Amniotic epithelial cell (primary cell): ENCODE data around the gene TMEM11.
"Not testable (repeated sequence)": the region's sequence is repeated elsewhere in the genome, so short reads cannot be mapped to it uniquely, and the experiment has no call there.

Experiments
- DNase-seq: peaks from one replicate; pipeline ENCODE4 v3.0.0-alpha.2; 2010; ENCODE audit warnings: low read depth

The TMEM11 gene

DNA sequence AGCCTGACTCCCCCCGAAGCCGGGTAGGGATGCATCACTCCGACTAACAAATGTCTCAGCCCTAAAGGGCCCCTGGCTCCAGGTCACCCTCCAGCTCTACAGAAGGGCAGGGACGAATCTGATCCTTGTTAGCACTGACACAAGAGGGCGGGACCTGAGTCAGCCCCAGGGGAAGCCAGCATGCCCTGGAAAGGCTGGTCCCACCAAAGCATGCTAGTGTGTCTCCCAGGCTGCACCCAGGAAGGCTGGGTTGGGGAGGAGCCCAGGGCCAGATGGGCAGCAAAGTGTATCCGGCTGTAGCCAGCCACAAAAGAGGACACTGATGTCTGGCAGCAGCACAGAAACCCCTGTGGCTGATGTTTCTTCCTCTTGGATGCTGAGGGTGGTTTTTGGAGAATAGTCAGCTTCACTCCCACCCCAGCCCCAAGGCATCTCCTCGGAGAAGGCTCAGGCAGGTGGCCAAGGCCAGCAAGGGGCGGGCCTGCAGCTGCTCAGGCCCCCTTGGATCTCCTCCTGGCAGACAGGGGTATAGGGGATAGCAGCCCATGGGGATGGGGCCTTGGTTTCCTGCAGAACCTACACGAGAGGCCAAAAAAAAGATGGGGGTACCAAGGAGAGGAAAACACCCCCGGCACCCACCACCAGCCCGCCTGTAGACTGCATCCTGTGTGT, 28.2 kb upstream of the TMEM11 start:
- DNase-seq = no peak

DNA sequence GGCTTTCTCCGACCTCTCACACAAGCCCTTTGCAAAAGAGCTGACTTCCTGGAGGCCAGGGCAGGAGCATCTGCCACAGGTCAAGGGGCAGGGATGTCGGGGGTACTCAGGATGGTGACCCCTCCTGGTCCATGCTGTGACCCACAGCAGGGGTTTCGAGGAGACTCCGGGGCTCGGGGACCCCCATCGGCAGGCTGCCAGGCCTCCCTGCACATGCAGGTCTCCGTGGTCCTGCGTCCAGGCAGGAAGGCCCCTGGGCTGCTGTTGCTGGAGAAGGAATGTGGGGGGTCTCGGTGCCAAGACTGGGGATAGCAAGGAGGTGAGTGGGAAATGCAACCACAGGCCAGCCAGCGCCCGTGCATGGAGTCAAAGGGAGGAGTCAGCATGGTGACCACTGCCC, 27.6 kb upstream of the TMEM11 start:
- no peak for DNase-seq

DNA sequence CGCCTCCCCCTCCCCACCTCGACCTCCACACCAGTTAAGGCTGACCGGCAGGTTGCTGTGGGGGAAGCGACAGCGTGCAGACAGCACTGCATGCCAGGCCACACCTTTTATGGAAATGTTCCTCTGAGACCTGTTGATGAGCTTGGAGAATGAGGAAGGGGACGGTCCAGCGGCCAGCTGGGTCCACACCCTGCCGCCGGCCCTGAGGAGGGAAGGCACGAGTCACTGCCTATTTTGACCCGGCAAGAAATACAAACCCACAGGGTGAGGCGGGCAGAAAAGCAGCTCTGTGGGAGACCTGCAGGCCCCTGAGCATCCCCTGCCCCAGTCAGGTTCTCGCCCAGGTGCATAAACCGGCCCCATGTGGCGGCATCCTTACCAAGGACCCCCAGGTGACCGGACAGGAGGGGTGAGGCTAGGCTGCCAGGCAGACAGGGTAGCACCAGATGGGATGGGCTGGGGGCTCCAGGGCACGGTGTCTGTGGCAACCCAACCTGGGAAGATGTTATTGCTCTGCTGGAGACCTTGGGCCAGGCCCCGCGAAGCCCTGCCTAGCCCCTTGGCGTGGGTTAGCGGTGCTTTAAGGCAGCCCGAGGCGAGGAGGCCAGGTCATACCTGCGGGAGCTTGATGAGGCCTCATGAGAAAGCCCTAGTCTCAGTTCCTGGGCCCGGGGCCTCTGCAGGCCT, 26.6 kb upstream of the TMEM11 start:
- DNase-seq = no peak

DNA sequence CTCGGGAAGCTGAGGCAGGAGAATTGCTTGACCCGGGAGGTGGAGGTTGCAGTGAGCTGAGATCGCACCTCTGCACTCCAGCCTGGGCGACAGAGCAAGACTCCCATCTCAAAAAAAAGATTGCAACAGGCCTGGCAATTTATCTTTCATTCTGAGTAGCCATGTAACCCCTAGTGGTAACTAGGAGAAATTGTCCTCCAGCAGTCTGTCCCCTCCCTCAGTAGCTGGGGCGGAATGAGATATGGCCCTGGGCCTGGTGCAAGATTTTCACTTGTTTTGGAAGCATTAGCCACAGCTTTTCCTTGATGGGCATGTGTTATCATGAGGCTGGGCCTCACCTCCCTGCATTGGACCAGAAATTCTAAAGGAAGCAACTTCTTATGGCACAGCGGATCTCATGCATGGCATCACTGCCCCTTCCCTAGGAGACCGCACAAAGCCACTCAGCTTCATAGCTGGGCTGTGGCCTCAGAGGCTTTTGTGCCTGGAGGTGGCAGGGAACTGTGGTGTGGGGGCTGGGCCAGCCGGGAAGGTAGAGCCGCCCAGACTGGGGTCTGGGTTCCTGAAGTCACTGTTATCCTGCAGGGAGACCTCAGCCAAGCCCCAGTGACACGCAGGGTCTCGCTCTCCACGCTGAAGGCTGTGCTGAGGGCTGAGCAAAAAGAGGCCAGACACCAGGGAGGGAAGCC, 25.9 kb upstream of the TMEM11 start:
- peak; percentile 50 for DNase-seq

DNA sequence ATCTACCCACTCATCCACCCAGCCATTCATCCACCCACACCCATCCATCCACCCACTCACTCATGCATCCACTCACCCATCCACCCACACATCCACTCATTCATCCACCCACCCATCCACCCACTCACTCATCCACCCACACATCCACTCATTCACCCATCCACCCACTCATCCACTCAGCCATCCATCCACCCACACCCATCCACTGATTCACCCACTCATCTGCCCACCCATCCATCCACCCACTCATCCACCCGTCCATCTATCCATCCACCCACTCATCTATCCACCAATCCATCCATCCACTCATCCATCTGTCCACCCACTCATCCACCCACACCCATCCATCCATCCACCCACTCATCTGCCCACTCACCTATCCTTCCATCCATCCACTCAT, 22.0 kb upstream of the TMEM11 start:
- DNase-seq = no peak

DNA sequence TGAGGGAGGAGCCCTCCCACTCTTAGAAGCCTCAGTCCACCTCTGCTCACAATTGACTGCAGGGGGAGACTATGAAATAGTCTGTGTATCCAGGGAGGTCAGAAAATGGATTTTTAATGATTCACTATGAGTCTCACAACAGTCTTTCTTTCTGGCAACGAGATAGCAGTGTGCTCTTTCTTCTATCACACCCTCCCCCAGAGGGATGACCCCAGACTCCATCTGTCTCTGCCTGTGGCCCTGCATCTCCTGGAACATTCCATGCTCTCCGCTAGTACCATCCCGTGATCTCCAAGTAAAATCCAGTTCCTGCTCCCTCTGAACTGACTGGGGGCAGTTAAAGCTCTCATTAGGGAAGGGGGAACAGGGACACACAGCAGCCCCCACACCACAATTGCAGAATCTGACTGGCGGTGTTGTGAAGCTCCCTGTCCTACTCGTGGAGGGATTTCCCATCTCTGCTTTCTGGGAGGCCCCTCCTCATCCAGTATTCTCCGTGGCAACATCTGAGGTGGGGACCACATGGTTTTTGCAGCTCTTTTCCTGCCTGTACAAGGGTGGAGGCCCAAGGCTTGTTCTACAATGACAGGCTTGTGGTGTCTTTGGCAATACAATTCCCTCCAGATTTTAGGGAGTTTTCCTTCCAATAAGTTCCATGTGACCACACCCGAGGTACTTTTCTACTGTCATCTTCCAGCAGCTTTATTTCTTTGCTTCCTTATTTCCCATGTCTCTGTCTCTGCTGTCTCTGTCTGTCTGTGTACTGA, 19.8 kb upstream of the TMEM11 start:
- peak; percentile 57 for DNase-seq

DNA sequence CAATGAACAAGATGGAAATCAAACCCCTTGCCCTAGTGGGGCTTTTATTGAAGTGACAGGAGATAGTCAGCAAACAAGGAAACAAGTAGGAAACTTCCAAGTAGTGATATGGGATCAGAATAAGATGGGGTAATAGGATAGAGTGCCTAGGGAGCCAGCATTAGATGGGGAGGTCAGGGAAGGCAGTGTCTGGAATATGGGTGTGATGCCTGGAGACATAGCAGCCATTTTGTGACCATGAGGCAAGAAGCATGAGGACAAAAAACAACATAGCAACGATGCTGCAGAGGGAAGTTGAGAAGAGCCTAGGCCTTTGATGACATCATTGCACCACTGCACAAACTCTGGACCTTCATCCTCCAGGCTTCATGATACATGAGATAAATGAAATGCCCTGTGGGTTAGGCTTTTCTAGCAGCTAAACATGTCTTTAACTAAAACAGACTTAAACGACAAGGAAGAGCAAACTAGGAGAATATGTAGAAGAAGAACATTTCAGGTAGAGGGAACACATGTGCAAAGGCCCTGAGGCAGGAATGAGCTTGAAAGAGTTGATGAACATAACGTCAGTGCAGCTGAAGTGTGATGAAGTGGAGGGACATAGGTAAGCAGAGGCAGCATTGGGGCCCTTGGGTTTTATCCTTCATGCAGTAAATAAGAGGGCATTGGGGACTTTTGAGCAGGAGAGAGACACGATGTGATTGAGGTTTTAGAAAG, 18.2 kb upstream of the TMEM11 start:
- DNase-seq = no peak

DNA sequence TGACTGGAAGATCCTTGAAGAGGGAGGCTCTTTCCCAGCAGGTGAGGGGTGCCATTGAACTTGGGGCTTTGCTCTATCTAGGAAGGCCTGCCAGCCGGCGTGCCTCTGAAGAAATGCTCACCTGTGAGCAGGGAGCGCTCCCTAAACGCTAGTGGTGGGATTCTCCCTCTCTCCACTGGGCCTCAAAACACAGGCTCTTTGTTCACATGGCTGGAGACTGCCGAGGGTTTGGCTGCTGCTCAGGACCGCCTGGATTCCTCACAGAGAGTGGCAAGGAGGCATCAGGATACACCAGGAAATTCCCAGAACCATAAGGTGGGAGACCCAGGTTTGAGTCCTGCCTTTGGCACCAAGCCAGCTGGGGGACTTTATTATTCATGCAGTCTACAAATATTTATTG, 17.6 kb upstream of the TMEM11 start:
- no peak for DNase-seq

DNA sequence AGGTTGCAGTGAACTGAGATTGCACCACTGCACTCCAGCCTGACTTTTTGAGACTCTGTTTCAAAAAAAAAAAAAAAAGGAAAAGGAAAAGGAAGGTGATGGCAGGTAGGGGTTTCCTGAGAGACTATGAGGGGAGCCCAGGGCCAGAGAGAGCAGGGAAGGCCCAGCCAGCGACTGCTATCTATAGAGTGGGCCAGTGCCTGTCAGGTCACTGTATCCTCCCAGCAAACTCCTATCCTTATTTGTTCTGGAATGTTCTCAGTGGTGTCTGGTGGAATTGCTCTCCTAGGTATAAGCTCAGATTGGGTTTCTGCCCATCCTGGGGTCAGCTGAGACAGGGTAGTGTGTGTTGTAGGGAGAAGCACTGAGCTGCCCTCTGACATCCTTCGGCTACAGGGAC, 14.9 kb upstream of the TMEM11 start:
- no peak for DNase-seq

DNA sequence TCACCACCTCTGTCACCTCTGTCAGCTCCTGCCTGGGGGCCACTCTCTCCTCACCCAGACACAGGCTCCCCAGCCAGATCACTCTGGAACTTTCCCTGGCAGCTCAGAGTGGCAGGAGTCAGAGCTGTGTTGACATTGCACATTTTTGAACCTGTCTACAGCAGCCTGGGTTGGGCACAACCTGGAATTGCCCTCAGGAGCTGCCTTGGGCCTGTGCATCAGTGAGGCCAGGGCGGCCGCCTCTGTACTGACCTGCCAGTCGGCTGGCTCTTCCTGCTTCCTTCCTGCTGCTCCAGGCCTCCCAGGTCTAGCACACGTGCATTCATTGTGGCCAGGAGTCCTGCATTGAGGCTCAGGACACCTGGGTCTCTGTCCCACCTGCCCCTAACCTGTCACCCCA, 14.2 kb upstream of the TMEM11 start:
- DNase-seq = no peak

DNA sequence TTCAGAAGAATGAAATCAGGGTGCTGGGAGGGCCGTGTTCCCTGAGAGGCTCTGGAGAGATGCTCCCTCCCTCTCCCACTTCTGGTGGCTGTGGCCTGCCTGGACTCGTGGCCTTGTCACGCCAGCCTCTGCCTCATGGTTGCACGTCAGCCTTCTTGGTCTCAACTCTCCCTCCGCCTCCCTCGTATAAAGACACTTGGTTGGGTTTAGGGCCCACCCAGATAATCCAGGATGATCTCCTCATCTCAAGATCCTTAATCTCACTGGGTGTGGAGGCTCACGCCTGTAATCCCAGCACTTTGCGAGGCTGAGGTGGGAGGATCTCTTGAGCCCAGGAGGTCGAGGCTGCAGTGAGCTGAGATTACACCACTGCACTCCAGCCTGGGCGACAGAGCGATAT, 13.3 kb upstream of the TMEM11 start:
- DNase-seq = not testable (repeated sequence)

DNA sequence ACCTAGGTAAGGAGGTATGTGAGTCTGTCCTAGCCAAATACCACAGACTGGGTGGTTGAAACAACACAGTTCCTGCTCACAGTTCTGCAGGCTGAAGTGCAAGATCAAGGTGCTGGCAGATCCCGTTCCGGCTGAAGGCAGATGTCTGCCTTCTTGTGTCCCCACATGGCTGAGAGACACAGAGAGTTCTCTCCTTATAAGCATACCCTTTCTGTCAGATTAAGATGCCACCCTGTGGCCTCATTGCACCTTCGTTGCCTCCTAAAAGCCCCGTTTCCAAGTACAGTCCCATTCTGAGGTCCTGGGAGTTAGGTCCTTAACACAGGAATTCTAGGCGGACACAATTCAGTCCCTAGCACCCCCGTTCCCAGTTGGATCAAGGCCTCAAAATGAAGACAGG, 9.1 kb upstream of the TMEM11 start:
- DNase-seq = no peak

DNA sequence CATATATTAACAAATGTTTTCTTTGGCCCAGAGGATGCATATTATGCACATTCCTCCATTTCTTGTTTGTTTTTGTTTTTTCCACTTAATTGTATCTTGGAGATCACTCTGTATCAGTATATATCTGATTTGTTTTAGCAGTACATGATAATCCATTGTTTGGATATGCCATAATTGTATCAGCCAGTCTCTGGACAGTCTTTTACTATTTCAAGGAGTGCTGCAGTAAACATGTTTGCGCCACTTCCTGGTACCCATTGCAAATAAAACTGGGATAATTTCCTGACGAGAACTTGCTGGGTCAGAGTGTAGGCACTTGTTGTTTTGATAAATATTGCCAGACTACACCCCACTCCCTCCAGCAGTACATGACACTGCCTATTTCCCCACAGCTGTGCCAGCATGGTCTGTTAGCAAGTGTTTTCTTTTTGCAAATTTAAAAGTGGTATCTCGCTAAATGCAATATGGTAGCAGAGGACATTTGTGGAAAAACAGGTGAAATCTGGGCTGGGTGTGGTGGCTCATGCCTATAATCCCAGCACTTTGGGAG, 4.9 kb upstream of the TMEM11 start:
- no peak for DNase-seq

DNA sequence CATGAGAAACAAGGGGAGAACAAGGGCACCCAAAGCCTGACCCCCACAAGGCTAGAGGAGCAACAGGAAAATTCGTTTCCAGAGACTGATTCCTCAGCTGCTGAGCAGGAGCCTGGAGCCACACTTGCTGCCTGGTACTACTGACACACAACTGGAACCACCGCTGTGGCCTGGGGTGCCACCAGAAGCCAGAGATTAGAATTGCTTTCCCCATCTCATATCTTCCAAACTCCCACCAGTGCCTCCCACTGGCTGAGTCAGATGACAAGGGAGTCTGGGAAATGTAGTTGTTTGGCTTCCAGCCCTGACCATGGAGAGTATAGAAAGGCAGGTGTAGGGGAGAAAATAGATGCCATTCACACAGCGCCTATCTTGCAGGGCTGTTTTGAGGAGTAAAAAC, 4.1 kb upstream of the TMEM11 start:
- peak; percentile 64 for DNase-seq

DNA sequence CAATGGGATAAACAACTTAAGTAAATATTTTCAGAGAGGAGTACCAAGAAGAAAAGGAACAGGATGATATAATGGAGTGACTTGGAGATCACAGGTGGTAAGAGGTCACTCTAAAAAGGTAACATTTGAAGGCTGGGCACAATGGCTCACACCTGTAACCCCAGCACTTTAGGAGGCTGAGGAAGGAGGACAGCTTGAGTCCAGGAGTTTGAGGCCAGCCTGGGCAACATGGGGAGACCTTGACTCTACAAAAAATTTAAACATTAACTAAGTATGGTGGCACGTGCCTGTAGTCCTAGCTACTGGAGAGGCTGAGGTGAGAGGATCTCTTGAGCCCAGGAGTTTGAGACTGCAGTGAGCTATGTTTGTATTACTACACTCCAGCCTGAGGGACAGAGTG, 3.4 kb upstream of the TMEM11 start:
- DNase-seq = no peak

DNA sequence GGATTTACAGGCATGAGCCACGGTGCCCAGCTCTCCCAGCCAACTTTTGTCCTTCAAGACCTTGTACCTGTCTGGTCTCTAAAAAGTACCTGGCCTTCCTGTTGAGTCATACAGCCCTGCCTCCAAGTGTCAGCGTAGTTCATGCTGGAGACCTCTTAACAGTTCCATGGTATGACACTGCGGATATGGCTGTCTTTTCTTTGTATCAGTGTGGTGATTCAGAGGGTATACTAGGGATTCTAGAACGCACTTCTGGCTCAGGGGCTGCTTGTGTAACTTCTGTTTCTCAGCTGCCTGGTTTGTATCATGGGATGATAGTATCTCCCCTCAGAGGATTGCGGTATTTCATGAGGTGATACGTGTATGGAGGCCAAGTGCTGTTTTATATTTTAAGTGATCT, 2.0 kb upstream of the TMEM11 start:
- peak; percentile 95 for DNase-seq

DNA sequence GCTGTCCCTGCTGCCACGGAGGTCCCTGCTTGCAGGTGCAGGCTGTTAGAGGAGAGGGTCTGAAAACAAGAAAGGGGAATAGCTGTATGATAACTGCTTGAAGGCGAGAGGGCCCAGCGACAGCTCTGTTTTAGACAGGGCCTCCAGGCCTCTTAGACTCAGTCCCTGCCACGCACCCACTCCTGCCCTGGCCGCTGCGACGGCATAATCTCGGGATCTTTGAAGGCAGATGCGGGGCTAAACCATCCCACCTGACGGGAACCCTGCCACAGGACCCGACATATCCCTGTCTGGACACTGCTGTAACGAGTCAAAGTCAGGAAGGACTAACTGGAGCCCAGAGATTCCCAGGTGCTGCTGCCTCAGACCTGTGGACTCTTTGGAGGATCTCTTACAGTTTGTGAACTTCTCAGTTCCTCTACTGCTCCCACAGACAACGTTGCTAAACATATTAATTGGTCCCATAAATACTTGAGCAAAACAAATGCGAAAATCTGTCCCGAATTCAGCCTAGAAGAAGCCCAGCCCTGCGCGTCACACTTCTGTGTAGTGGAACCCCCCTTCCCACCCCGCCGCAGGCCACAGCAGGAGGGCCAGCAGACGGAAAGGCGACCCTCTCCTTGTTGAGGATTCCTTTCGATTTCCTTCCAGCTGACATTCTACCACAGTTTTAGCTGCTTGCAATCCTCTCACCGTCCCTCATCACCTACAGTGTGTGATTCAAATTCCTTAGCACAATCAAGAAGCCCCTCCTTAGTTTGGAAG, 998 bp upstream of the TMEM11 start:
- no peak for DNase-seq

DNA sequence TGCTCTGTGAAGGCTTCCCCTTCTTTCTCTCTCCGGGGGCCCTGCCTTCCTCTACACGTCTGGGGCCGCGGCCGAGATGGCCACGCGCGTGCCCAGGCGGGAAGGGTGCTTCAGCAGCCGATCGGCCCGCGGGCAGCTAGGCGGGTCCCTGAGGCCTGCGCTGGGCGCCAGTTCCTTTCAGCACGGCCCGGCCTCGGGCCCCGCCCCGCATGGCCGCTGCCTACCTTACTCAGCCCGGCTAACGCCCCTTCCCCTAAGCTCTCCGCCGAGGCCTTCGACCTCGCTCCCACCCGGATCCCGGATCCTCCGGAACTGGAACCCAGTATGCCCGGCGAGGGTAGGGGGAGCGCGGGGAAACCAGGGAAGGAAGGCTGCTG, 335 bp downstream of the TMEM11 start:
- peak; percentile 41 for DNase-seq

DNA sequence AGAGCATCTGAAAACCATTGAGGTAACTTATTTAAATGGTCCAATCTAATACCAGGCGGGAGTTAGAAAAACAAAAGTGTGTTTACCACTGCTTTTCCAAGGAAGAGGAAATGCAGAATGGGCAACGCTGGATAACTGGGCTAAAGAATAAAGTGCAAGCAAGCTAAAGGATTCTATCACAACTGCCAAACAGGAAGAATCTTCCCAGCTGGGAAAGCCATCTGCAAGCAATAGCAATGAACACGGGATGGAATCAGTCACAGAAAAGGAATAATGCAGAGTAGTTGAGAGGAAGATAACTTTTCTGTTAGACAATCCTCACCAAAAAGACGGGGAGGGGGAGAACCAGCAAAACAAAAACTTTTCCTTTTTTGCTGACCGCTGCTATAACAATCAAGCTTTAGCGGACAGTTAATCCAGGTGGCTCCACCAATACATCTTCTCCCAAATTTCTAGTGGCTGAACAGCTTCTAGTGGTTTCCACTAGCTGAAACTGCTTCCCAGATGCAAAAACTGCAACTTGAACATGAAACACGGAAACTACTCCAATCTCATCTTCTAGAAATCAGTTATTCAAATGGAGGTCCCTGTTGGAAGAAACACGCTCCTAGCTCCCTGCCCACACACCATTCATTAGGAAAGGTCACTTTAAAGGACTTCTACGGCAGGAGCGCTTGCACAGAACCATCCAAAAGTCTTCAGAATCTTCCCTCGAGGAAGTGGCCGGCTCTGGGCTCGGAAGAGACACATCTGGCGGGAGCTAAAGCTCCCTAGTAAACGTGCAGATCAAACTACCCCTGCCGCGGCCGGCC, 929 bp downstream of the TMEM11 start:
- DNase-seq = no peak

DNA sequence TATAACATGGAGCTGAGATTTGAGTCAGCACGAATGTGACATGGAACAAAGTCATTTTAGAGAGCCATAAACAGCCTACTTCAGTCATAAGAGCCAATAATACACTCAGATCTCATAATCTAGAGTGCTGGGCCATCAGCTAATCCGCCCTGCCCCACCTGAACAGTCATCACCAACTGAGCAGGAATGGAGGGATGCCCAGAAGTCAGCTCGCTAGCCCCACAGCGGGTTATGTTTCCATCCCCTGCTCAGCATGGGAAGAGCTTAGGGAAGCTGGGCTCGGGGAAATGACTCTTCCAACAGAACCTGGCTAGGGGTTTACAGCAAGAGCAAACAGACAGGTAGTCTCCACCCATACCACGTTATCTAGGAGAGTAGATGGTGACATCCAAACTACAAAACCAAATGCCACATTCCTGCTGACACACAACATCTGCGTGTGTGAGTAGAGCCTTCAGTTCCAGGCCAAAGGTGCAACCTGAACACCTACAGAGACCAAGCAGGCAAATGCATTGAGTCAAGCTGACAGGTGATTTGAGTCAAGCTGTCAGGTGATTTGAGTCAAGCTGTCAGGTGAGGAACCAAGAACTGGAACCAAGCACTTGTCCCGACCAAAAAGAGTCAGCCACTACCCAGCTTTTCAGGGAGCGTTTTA, 2.0 kb downstream of the TMEM11 start:
- no peak for DNase-seq
